Gastrocnemius medialis (tissue), 4 donors: ENCODE measurements around the gene JHY.

Experiments
- POLR2A ChIP-seq, 2 donors: fragments of 450-650 bp; IDR thresholded peaks; one replicate each; pipeline ENCODE4 v1.6.1; 2017; ENCODE audit warnings: antibody characterized with exemption in 2 of 2, mild to moderate bottlenecking in 2 of 2, moderate library complexity in 2 of 2
- TF ChIP-seq, protein P1 (sequence below), 5 experiments: fragments of 450-650 bp in 3 of 5; fragments of 200-600 bp in 2 of 5; sonication (generic) in 2 of 5; IDR thresholded peaks in 4 of 5; conservative IDR thresholded peaks in 1 of 5; 1 replicate in 4 of 5; 2 replicates in 1 of 5; pipeline ENCODE4 v1.5.1; 2016 to 2019; ENCODE audit warnings: antibody characterized with exemption in 5 of 5, mild to moderate bottlenecking in 3 of 5, moderate library complexity in 3 of 5

GRCh38 chr11:122981388-122982264 is 99.1 kb downstream of the JHY start, which contains the start of gene BSX:
- no peak for TF ChIP-seq POLR2A (IDR thresholded peaks at IDR 0.05)
- TF ChIP-seq, protein P1, sequence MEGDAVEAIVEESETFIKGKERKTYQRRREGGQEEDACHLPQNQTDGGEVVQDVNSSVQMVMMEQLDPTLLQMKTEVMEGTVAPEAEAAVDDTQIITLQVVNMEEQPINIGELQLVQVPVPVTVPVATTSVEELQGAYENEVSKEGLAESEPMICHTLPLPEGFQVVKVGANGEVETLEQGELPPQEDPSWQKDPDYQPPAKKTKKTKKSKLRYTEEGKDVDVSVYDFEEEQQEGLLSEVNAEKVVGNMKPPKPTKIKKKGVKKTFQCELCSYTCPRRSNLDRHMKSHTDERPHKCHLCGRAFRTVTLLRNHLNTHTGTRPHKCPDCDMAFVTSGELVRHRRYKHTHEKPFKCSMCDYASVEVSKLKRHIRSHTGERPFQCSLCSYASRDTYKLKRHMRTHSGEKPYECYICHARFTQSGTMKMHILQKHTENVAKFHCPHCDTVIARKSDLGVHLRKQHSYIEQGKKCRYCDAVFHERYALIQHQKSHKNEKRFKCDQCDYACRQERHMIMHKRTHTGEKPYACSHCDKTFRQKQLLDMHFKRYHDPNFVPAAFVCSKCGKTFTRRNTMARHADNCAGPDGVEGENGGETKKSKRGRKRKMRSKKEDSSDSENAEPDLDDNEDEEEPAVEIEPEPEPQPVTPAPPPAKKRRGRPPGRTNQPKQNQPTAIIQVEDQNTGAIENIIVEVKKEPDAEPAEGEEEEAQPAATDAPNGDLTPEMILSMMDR (IDR thresholded peaks at IDR 0.05 in 4 of 5, conservative IDR thresholded peaks at IDR 0.05 in 1 of 5) = no peak
